GM08714 (cell line): Measurements from ENCODE around the gene CLIC4.
"Not testable (repeated sequence)": the region's sequence is repeated elsewhere in the genome, so short reads cannot be mapped to it uniquely, and the experiment has no call there.

Source experiments
- H3K4me3 ChIP-seq: fragments of 200-500 bp; sonication (Bioruptor generic); 2 replicates; pipeline ENCODE4 v1.5.1; 2014; ENCODE audit warnings: mild to moderate bottlenecking, low read length, inconsistent platforms
- ZNF274 ChIP-seq: IDR thresholded peaks from 2 replicates; pipeline ENCODE4 v1.6.1; 2012; ENCODE audit warnings: mild to moderate bottlenecking, low read depth, low read length

Gene CLIC4

DNA sequence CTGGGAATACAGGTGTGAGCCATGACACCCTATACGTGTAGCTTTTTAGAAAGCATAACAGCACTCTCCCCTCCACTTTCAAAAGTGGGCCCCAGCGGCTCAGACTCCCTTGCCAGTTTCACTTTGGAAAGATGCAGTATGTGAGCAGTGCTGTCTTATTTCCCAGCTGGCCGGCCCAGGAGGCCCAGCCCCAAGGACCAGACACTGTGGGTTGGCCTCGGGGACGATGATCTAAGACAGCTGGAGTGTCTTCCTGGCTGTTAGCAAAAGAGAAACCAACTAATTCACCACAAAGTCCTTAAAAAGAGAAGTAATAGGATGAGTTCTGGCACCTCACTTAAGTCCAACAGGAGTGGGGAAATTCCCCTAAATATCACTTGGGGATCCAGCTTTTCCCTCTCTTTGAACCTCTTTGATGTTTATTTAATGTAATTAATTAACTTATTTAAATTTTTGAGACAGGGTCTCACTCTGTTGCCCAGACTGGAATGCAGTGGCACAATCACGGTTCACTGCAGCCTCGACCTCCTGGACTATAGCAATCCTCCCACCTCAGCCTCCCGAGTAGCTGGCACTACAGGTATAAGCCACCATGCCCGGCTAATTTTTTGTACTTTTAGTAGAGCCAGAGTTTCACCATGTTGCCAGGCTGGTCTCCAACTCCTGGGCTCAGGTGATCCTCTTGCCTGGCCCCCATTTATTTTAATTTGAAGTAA lies 17.6 kb upstream of the CLIC4 start:
- H3K4me3 ChIP-seq = no peak overlapping the region; the same call in 1 of the 2 replicates
- TF ChIP-seq ZNF274 = no peak

DNA sequence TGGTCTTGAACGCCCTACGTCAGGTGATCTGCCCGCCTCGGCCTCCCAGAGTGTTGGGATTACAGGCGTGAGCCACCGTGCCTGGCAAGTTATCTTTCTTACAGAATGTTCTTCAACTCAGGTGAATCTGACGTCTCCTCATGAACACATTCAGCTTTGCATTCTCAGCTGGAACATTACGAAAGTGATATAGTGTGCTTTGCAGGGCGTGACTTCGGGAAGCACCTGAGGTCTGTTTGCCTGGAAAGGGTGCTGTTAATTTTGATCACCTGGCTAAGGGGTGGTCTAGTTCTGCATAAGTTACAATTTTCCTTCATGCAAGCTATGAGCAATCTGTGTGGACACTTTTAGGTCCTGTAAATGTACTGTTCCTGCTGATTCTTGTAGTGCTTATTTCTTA lies 16.3 kb upstream of the CLIC4 start:
- no peak for TF ChIP-seq ZNF274

DNA sequence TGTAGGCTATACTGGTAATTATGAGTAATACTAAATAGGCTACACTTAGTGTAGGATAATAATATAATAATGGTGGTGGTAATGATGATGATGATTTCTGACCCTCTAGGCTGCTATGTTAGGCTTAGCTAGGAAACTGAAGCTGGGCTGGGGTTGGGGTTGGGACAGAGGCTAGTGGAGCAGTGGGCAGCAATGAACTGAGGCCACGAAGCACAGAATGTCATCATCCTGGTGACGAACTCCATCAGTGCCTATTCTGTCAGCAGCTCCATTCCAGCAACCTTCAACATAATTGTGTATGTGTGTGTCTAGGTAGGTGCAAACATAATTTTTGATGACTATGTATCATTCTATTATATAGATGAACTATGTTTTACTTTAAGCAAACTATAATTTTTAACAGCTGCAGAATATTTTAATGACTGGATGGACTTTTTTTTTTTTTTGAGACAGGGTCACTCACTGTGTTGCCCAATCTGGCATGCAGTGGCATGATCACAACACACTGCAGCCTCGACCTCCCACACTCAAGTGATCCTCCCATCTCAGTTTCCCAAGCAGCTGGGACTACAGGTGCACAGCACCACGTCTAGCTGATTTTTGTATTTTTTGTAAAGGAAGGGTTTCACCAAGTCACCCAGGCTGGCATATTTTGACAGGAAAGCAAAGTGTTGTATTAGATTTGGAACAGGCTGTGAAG lies 12.9 kb upstream of the CLIC4 start:
- no peak for TF ChIP-seq ZNF274
- H3K4me3 ChIP-seq = no peak overlapping the region

More for the DNA sequence above, 16.3 kb upstream of the CLIC4 start:
- no peak overlapping the region for H3K4me3 ChIP-seq

DNA sequence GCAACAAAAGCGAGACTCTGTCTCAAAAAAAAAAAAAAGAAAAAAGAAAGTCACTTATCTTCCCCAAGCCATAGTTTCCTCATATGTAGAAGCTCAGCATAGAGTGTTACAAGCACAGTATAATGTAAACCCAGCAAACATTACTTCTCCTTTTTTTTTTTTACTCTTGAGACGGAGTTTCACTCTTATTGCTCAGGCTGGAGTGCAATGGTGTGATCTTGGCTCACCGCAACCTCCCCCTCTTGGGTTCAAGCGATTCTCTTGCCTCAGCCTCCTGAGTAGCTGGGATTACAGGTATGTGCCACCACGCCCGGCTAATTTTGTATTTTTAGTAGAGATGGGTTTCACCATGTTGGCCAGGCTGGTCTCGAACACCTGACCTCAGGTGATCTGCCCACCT lies 11.9 kb upstream of the CLIC4 start:
- not testable (repeated sequence) for H3K4me3 ChIP-seq

GRCh38 chr1:24735156-24735508 lies 10.1 kb upstream of the CLIC4 start:
- no peak overlapping the region for H3K4me3 ChIP-seq
- TF ChIP-seq ZNF274 = no peak

DNA sequence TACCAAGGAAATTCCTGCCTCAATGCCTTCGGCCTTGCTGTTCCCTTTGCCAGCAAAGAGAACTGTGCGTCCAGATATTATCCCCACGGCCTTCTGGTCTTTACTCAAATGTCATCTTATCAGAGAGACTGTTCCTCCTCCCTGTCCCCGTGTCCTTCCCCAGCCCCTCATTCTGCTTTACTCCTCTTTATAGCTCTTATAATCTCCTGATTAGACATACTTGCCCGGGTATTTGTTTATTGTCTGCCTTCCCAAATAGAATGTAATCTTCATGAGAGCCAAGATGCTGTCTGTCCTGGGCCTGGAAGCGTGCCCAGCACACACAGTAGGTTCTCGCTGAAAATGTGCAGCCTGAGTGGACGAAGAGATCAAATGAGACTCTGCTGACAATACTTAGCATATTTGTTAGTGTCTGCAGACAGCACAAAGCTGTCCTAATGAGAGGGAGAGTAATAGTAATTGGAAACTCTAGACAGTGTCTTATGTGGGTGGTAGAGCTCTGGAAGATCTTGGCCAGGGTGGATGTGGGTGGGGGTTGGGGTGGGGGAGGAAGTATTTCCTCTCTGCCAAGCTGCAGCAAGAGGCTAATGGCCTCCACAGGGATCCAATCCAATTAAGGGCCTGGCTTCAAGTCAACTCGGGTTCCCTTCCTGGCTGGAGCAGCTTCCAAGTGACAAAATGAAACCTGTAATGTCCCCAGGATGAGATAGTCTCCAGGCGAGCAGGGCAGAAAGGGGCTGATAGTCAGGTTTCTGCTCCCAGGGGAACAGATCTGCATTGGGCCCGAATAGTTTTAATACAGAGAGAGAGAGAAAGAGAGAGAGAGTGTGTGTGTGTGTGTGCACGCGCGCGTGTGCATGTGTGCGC lies 9.5 kb upstream of the CLIC4 start:
- H3K4me3 ChIP-seq = no peak overlapping the region
- TF ChIP-seq ZNF274 = no peak

- TF ChIP-seq ZNF274 = no peak
- H3K4me3 ChIP-seq = no peak overlapping the region
Observed at GRCh38 chr1:24737368-24738117, 7.7 kb upstream of the CLIC4 start.

- no peak overlapping the region for H3K4me3 ChIP-seq
- TF ChIP-seq ZNF274 = no peak
Observed at GRCh38 chr1:24739241-24739640, 6.0 kb upstream of the CLIC4 start.

GRCh38 chr1:24742090-24742938 lies 2.9 kb upstream of the CLIC4 start:
- no peak overlapping the region for H3K4me3 ChIP-seq
- no peak for TF ChIP-seq ZNF274

GRCh38 chr1:24743404-24744211 lies 1.6 kb upstream of the CLIC4 start:
- TF ChIP-seq ZNF274 = no peak
- no peak overlapping the region; the same call in 1 of the 2 replicates for H3K4me3 ChIP-seq

GRCh38 chr1:24745711-24746413 lies 615 bp downstream of the CLIC4 start:
- peak overlapping the region; percentile 98 for H3K4me3 ChIP-seq
- TF ChIP-seq ZNF274 = no peak

GRCh38 chr1:24748191-24749121 lies 3.2 kb downstream of the CLIC4 start:
- H3K4me3 ChIP-seq = peak overlapping the region; percentile 98; the same call in 1 of the 2 replicates
- TF ChIP-seq ZNF274 = no peak
